GM10266 (cell line): ENCODE measurements around the gene PRKN.
"Not testable (repeated sequence)": the region's sequence is repeated elsewhere in the genome, so short reads cannot be mapped to it uniquely, and the experiment has no call there.

Experiments used
- DNase-seq: peaks from one replicate; pipeline ENCODE4 v3.0.0; 2012; ENCODE audit errors: extremely low spot score
- CTCF ChIP-seq: IDR thresholded peaks from 2 replicates; pipeline ENCODE4 v1.5.1; 2012; ENCODE audit warnings: mild to moderate bottlenecking, low read depth; ENCODE audit not compliant: control insufficient read depth, insufficient read depth; ENCODE audit errors: missing control alignments

PRKN gene

GRCh38 chr6:161829291-161829729, 898.3 kb downstream of the PRKN start:
- TF ChIP-seq CTCF: no peak
- no peak for DNase-seq

GRCh38 chr6:161828355-161828754, 899.2 kb downstream of the PRKN start:
- no peak for TF ChIP-seq CTCF
- DNase-seq: no peak

GRCh38 chr6:161826512-161826911, 901.1 kb downstream of the PRKN start:
- no peak for TF ChIP-seq CTCF
- no peak for DNase-seq

- DNase-seq: not testable (repeated sequence)
Measured at GRCh38 chr6:161822204-161822603, 905.4 kb downstream of the PRKN start.

- DNase-seq: no peak
- no peak for TF ChIP-seq CTCF
Measured at GRCh38 chr6:161817881-161818280, 909.7 kb downstream of the PRKN start.

- DNase-seq: no peak
- TF ChIP-seq CTCF: no peak
Measured at GRCh38 chr6:161815965-161816364, 911.6 kb downstream of the PRKN start.

GRCh38 chr6:161813156-161813555, 914.4 kb downstream of the PRKN start:
- TF ChIP-seq CTCF: no peak

GRCh38 chr6:161809971-161810370, 917.6 kb downstream of the PRKN start:
- DNase-seq: no peak

More at GRCh38 chr6:161813156-161813555, 914.4 kb downstream of the PRKN start:
- DNase-seq: no peak

More at GRCh38 chr6:161809971-161810370, 917.6 kb downstream of the PRKN start:
- no peak for TF ChIP-seq CTCF
